NCI-H1694 treated with DMSO at 0.1 percent for 48 hours (cell line): ENCODE results near the gene CCN6.

ENCODE experiments used
- DNase-seq: peaks from one replicate; lab custom pipeline; 2025; lab: John Stamatoyannopoulos, UW

CCN6 gene

DNA sequence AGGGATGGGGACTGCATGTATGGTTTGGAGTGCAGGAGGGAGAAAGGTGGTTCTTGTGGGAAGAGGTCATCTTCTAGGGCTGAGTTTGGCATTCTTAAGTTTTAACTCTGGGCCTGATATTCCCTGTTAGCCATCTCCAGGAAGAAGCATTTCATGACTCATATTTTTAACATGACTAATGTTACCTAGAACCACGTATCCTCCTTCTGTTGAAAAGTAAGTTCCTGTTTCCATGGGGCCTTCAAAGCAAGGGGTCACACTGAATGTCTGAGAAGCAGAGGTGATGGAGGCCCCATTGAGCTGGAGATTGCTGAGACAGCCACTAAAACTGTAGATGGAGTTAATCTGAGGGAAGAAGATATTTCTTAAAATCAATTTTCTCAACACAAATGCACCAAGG, 63.6 kb downstream of the CCN6 start:
- DNase-seq = no peak

DNA sequence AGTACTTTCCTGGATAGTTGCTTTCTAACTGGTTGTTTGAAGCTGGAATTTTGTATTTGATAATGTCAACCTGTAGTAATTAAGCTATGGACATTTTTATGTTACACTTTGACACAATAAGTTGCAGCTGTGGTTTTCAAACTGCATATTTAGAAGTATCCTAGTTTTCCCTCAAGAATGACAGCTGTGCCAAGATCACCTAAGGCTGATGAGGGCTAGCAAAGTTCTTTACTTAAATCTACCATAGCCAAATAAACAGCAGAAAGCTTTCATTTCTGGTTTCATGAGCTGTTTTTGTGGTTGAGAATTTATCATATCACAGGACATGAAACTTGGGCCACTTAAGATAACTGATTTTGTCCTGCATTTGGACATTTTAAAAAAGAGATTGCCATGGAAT, 64.1 kb downstream of the CCN6 start:
- no peak for DNase-seq
